NB4 (cell line): ENCODE results near the gene AKT1.
"Not testable (repeated sequence)": the region's sequence is repeated elsewhere in the genome, so short reads cannot be mapped to it uniquely, and the experiment has no call there.

Experiments
- DNase-seq: peaks from one replicate; pipeline ENCODE4 v3.0.0; 2010; ENCODE audit warnings: low read depth
- H3K4me3 ChIP-seq: one replicate; pipeline ENCODE4 v1.5.1; 2011; ENCODE audit warnings: mild to moderate bottlenecking, low read depth, low read length, moderate library complexity
- CTCF ChIP-seq: IDR thresholded peaks from one replicate; pipeline ENCODE4 v1.5.1; 2012; ENCODE audit warnings: low read depth, low read length
- MAX ChIP-seq: IDR thresholded peaks from 2 replicates; pipeline ENCODE4 v1.6.1; 2011; ENCODE audit warnings: low read depth, low read length
- MYC ChIP-seq: IDR thresholded peaks from 2 replicates; pipeline ENCODE4 v1.6.1; 2011; ENCODE audit warnings: low read depth, low read length
- POLR2A ChIP-seq: IDR thresholded peaks from 2 replicates; pipeline ENCODE4 v1.6.1; 2011; ENCODE audit warnings: mild to moderate bottlenecking; ENCODE audit not compliant: insufficient read length; ENCODE audit errors: extremely low read depth

The AKT1 gene

GRCh38 chr14:104752735-104753527 lies 42.6 kb downstream of the AKT1 start, which contains the start of gene SIVA1:
Gene SIVA1 (plus strand): TSS chr14:104753147. CDS start chr14:104753202, 55 bp downstream.
- DNase-seq: peak; percentile 99
- TF ChIP-seq POLR2A: peak; percentile 55
- TF ChIP-seq CTCF: no peak
- H3K4me3 ChIP-seq: peak within 1 kb of the TSS; percentile 80

- TF ChIP-seq POLR2A (peak; percentile 74), MYC (no peak)
- DNase-seq: no peak
- peak overlapping the region; percentile 75 for H3K4me3 ChIP-seq
Observed at GRCh38 chr14:104752423-104752734, 43.2 kb downstream of the AKT1 start.

- DNase-seq: peak; percentile 86
- H3K4me3 ChIP-seq: peak overlapping the region; percentile 75
- TF ChIP-seq CTCF (peak; percentile 61), MAX (peak; percentile 69), MYC (peak; percentile 91), POLR2A (no peak)
Observed at GRCh38 chr14:104751539-104752422, 43.8 kb downstream of the AKT1 start.

- H3K4me3 ChIP-seq, DNase-seq: not testable (repeated sequence)
Observed at GRCh38 chr14:104750753-104751057, 44.8 kb downstream of the AKT1 start.

- no peak for TF ChIP-seq MAX
- H3K4me3 ChIP-seq: no peak overlapping the region
- DNase-seq: no peak
Observed at GRCh38 chr14:104750056-104750752, 45.3 kb downstream of the AKT1 start.

GRCh38 chr14:104749111-104749649 lies 46.4 kb downstream of the AKT1 start:
- TF ChIP-seq MAX (no peak), CTCF (no peak), POLR2A (no peak), MYC (no peak)
- DNase-seq: no peak
- H3K4me3 ChIP-seq: no peak overlapping the region

- no peak overlapping the region for H3K4me3 ChIP-seq
- TF ChIP-seq MAX (no peak), CTCF (no peak), MYC (no peak), POLR2A (no peak)
- DNase-seq: no peak
Observed at GRCh38 chr14:104747876-104748275, 47.7 kb downstream of the AKT1 start.
